UCSD-AML1 (cell line): ENCODE results near the gene TCF12.
A peak's percentile ranks its signal among the peaks of the same experiment; 100 is the strongest.

Experiments
- DNase-seq: peaks from one replicate; lab custom pipeline; 2025; ENCODE audit not compliant: unreplicated experiment; lab: John Stamatoyannopoulos, UW

TCF12 gene

GRCh38 chr15:57044970-57045369 is 126.5 kb downstream of the TCF12 start:
- DNase-seq, result no peak

DNA sequence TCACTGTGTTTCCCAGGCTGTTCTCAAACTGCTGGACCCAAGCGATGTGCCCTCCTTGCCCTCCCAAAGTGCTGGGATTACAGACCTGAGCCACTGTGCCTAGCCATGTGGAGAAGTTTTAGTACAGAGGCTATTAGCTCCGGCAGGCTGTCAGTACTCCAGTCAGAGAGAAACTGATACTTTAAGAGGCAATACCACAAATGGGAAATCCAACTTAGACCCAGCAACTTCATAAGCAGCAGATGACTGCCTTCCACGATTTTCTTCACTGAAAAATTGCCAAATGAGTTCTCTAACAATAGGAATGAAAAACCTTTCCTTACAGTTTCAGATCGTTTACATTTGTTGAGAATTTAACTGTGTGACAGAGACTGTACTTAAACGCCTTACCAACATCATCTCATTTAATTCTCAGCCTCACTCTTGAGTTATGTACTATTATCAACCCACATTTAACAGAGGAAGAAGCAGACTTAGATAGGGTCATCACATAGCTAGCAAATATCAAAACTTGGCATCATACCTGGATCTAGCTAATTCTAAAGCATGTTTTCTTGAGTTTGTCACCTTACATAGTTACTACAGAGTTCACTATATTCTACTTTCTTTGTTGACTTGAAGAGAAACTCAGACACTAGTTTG is 127.4 kb downstream of the TCF12 start:
- no peak for DNase-seq

DNA sequence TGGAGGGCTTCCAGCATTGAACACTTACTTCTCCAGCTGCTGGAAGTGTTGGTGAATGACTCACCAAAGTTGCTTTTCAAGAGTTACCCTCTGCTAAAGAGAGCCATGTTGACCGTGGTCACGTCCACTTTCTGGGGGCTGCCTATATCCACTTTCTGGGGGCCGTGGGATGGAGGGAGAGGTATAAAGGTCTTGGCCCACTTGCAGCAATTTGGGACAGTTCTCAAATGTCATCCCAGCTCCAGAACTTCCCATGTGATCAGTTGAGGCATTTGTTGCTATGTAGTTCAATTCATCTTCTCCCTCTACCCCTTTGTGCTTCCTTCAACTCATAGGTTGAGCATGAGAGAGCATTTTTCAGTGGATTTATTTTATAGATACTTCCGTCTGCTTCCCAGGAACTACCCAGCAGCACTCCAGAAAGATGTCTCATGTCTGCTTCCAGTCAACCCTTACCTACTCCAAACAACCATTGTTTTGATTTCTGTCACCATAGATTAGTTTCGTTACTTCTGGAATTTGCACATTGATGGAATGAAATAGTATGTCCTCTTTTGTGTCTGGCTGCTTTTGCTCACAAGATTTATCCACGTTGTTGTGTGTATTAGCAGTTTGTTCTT is 130.6 kb downstream of the TCF12 start:
- DNase-seq, result no peak

GRCh38 chr15:57053470-57053869 is 135.0 kb downstream of the TCF12 start:
- DNase-seq, result no peak

- DNase-seq, result no peak
Measured at GRCh38 chr15:57054204-57054750, 135.8 kb downstream of the TCF12 start.

DNA sequence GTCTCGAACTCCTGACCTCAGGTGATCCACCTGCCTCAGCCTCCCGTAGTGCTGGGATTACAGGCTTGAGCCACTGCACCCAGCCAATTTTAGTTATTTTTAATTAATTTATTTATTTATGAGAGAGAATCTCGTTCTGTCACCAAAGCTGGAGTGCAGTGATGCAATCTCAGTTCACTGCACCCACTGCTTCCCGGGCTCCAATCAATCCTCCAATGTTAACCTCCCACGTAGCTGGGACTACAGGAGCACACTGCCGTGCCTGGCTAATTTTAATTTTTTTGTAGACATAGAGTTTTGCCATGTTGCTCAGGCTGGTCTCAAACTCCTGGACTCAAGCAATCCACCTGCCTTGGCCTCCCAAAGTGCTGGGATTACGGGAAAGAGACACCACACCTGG is 137.9 kb downstream of the TCF12 start:
- DNase-seq, result no peak

- DNase-seq, result no peak
Measured at GRCh38 chr15:57057134-57057930, 138.9 kb downstream of the TCF12 start.

DNA sequence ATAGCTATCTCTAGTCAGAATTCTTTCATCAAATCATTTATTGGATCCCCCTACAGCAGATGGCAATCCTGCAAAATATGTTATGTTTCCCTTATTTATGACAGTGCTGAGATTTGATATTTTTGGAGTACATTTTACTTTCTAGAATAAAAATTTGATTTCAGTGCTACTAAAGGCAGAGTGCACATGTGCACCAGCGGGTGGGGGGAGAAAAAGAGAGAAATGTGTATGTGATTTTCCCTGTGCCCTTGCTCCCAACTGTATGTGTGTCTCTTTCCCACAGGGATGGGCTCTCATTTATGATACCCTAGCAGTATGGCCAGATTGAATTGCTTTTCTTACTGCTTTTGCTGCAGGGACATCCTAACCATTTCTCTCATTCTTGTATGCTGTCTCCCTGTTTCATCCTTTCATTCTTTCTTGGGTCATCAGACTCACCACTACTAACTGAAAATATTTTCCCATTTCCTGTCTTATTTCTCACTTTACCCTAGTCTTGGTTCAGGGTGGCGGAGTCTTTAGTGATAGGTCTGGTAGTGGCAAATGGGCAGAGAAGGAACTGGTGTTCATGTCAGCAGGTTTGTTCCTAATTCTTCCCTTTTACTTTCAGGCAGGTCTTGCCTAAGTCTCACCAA is 140.7 kb downstream of the TCF12 start:
- DNase-seq, result no peak

DNA sequence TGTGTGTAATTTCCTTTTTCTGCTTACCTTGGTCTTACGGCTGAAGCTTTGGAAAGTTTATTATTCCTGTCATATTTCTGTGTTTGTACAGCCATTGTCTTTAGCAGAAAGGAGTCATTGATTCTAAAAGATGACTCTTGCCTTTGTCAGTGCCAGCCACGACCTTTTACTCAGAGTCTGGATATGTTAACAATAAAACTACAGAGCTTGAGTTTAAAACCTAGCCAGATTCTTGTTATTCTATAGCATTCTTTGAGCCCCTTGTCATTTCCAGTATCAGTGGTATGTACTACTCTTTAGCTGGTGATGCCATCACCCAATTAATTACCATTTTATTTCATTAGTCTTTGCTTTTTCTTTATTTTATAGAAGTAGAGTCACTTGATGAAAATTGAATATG is 142.4 kb downstream of the TCF12 start:
- DNase-seq, result no peak

DNA sequence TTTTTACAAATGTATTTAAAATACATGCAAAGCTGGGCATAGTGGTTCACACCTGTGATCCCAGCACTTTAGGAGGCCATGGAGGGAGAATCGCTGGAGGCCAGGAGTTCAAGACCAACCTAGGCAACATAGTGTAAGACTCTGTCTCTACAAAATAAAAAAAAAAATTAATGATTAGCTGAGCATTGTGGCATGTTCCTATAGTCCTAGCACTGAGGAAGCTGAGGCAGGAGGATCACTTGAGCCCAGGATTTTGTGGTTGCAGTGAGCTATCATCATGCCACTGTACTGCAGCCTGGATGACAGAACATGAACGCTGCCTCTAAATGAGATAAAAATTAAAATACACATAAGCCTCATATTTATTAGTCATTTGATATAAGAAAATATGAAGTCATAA is 142.8 kb downstream of the TCF12 start:
- DNase-seq, result no peak

- no peak for DNase-seq
Measured at GRCh38 chr15:57061696-57062095, 143.3 kb downstream of the TCF12 start.

- DNase-seq, result no peak
Measured at GRCh38 chr15:57064033-57064432, 145.6 kb downstream of the TCF12 start.

GRCh38 chr15:57069423-57069822 is 151.0 kb downstream of the TCF12 start:
- no peak for DNase-seq

- DNase-seq, result no peak
Measured at GRCh38 chr15:57070674-57071073, 152.2 kb downstream of the TCF12 start.

DNA sequence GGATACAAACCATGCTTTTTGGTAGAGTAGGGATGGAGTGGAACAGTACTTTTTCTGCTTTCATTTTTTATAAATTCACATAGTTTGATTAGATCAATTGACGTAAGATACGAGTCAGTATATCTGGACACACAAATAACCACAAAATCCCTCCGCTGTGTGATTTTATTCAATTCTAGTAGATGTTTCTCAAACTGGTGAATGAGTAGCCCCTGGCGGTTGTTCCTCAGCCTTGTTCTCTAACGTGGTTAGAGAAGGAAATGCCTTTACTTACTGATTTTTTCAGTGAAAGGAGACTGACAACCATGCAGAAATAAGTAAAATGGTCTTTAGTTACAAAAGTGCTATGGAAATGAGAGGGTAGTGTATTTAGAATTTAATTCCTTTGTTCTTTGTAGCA is 161.0 kb downstream of the TCF12 start:
- DNase-seq, result peak; percentile 11

DNA sequence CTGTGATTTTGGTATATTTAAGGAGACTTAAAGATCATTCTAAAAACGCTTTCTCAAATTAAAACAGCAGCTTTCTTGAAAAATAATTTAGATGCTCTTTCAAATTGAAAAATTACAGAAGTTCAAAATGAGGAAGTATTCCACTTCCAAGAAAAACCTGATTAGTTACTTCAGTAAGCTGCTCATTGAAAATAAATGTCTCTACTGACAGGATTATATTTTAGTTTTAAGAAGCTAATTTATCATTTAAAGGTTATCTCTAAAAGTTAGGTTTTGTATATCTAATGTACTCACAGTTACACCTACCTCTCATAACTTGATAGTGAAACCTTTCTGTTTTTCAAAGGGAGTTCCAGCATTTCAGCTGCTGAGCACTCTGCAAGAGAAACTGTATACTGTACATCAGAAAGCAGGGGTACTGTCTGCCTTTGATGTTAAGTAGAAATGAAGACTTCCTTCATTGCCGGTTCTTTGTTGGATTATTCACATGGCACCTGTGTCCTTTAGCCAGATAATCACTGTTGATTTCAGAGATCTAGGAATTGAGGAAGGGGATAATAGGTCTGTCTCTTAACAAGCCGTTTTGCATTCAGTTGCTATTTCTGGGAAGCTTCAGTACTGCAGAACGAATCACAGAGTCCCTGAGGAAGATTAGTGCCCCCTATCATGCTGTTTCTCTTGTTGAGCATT is 161.6 kb downstream of the TCF12 start:
- DNase-seq, result no peak

DNA sequence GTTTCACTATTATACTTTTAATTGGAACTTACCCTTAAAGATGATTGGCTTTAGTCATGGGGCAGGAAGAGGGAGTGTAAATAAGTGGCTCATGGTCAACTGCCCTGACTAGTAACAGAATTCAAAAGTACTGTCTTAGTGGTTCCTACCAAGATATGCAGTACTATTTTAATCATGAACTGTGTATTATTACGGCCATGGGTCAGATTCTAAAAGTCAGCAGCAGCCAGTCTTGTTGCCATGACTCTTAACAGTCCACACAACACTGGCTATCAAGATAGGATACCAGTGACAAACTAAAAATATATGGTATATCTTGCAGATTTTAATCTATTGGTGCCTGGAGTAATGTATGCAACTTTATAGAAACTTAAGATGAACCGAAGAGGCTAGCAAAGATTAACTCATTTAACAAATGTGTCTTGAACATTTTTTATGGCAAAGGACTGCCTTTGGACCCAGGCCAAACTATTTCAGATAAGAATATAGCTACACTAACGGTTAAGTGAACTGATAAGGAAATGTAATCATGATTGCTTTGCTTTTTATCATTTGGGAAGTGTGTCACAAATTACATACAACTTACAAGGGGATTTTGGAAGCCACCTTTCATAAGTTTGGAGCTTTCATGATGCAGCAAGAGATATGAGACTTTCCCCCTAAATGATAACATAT is 163.7 kb downstream of the TCF12 start:
- DNase-seq, result no peak

DNA sequence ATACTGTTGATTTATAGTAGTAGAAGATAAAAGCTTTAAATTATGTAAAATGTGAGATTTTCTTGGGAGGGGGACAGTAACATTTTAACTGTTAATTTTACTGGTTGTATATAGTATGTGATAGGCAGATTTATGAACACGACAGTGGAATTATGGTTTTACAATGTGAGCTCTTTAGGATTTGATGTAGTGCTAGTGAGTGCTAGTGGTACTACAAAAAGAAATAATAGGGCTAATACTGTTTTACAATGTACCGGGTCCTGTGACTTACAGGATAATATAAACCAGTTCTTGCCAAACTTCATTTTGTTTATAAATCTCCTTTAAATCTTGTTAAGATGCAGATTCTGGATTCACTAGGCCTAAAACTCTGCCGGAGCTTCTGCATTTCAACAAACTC is 165.7 kb downstream of the TCF12 start:
- DNase-seq, result no peak

- no peak for DNase-seq
Measured at GRCh38 chr15:57085267-57085666, 166.8 kb downstream of the TCF12 start.

DNA sequence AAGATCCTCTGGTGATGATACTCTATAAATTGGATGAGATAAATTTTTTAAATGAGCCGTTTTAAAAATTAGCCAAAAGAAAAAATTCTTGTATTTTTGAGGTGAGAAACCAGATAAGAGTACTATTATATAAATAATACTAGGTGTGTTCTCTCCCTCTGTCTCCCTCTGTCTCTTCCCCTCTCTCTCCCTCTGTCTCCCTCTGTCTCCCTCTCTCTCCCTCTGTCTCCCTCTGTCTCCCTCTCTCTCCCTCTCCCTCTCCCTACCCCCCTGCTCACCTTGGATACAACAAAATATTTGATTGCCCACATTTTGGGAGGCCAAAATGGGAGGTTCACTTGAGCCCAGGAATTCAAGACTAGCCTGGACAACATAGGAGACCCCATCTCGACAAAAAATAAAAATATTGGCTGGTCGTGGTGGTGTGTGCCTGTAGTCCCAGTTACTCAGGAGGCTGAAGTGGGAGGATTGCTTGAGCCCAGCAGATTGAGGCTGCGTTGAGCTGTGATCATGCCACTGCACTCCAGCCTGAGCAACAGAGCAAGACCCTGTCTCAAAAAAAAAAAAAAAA is 168.5 kb downstream of the TCF12 start:
- no peak for DNase-seq
